ENCODE results near the gene ASIC1. TPM values are rescaled to one million over a fixed set of nuclear protein-coding genes. Genes with fewer than 3 reads are reported as not detected.

Gene ASIC1
- total and polyA plus RNA-seq, 2 of the 4 experiments (the other 2 are of a cell fraction) = 1.6 to 9.9 TPM

DNA sequence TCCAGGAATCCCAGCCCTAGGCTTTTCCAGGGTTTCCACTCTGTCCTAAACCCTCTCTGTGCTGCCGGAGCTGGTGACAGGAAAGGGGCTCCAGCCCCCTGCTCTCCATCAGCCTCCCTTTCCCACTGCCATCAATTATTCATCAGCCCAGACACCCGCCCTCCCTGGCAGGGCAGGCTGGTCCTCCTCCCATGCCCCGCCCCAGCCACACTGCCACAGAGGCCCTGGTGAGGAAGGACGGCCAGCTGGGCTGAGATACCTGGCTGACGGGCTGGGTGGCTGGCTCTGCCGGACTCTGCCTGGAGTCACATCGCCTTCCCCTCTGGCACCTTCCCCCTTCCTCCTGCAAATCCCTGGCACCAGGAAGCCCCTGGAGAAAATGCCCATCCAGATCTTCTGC, 15.8 kb downstream of the ASIC1 start:
- H2BK5ac ChIP-seq (ENCODE audit: low read depth, low read length, poor library complexity, severe bottlenecking) = no peak overlapping the region
- DNase-seq = no peak
- H2BK20ac ChIP-seq (ENCODE audit: low read depth, low read length) = no peak overlapping the region
- H3K27me3 ChIP-seq (ENCODE audit: control insufficient read depth, insufficient read depth, low read length) = no peaks in the 10 kb centered on the region
- H2BK120ac ChIP-seq (ENCODE audit: low read depth, low read length) = no peak overlapping the region
- no CpG with 5 or more reads among the region's 7 CpGs for WGBS, 2 experiments (ENCODE audit: extremely low coverage in 2 of 2, insufficient read length in 1 of 2)
- ChIA-PET POLR2A (ENCODE audit: unreplicated experiment) (no interaction called here), CTCF (no interaction called here)
- no peak overlapping the region for H2AK5ac ChIP-seq (ENCODE audit: low read depth, low read length)
- in situ Hi-C loops (cut with MboI; ENCODE audit: low sequenced_read_pairs) (no loop called here), intact Hi-C loops (cut with micrococcal nuclease) (no loop called here), dilution Hi-C loops (cut with HindIII; ENCODE audit: low sequenced_read_pairs, unreplicated experiment) (no loop called here)
- H3K4me1 ChIP-seq (ENCODE audit: control insufficient read depth, insufficient read depth, low read length) = peaks cover 3% of the 10 kb centered on the region; the same call in 1 of the 2 replicates
- H4K20me1 ChIP-seq (ENCODE audit: insufficient read depth, low read length) = no peaks in the 10 kb centered on the region; the same call in 1 of the 2 replicates
- no peak overlapping the region for H2AK9ac ChIP-seq (replicated peaks; ENCODE audit: low read depth, low read length, poor library complexity)
- no peak overlapping the region for H3K4me3 ChIP-seq (ENCODE audit: insufficient read depth, low read depth, low read length)
- BruUV-seq (replicated peaks) = no TSS peak
- no peak overlapping the region for H4K91ac ChIP-seq (ENCODE audit: insufficient read depth, low read depth, low read length)
- no peak overlapping the region for H2AFZ ChIP-seq (replicated peaks; ENCODE audit: low read length, poor library complexity)
- no peak overlapping the region for H3K18ac ChIP-seq (ENCODE audit: low read depth, low read length)
- no peak overlapping the region for H3K27ac ChIP-seq (ENCODE audit: insufficient read depth, low read length)
- no peaks in the 10 kb centered on the region for H3K9me3 ChIP-seq (ENCODE audit: control insufficient read depth, insufficient read depth, low read length)
- H3K9me1 ChIP-seq (ENCODE audit: insufficient read depth, low read length) = no peaks in the 10 kb centered on the region
- H3K9ac ChIP-seq (ENCODE audit: low read depth, low read length) = no peak overlapping the region
- H4K5ac ChIP-seq (ENCODE audit: low read depth, low read length) = no peak overlapping the region
- no peak overlapping the region for H3K14ac ChIP-seq (replicated peaks; ENCODE audit: low read depth, low read length)
- no peak overlapping the region for H4K8ac ChIP-seq (ENCODE audit: low read depth in 2 of 2, low read length in 2 of 2)
- H3K36me3 ChIP-seq (ENCODE audit: control insufficient read depth, insufficient read depth, low read length) = no peaks in the 10 kb centered on the region
- H3K23ac ChIP-seq (ENCODE audit: low read depth, low read length) = no peak overlapping the region
- H3K56ac ChIP-seq (ENCODE audit: extremely low read depth, insufficient read depth, low read length) = no peak overlapping the region
- no peaks in the 10 kb centered on the region for H3K79me1 ChIP-seq (ENCODE audit: low read depth in 1 of 2, low read length in 2 of 2)
- H2BK15ac ChIP-seq (ENCODE audit: low read depth, low read length) = no peak overlapping the region
- no peak overlapping the region for H3K4ac ChIP-seq (ENCODE audit: low read depth, low read length)
- TF ChIP-seq CEBPB (IDR thresholded peaks at IDR 0.05; ENCODE audit: low read depth, low read length) (no peak), FOS (IDR thresholded peaks at IDR 0.05; ENCODE audit: low read depth, low read length) (no peak), MXI1 (IDR thresholded peaks at IDR 0.05; ENCODE audit: borderline replicate concordance, low read depth, low read length) (no peak), RAD21 (IDR thresholded peaks at IDR 0.05; ENCODE audit: low read length) (no peak), RCOR1 (IDR thresholded peaks at IDR 0.05; ENCODE audit: insufficient replicate concordance, low read length) (no peak), MAFK (IDR thresholded peaks at IDR 0.05; ENCODE audit: low read depth, low read length) (no peak), RFX5 (IDR thresholded peaks at IDR 0.05; ENCODE audit: low read depth, low read length) (no peak), POLR2A (IDR thresholded peaks at IDR 0.05; ENCODE audit: low read depth, low read length) (no peak), NFE2L2 (IDR thresholded peaks at IDR 0.05; ENCODE audit: low read depth, low read length) (no peak), BHLHE40 (IDR thresholded peaks at IDR 0.05; ENCODE audit: low read depth, low read length) (no peak), CHD1 (IDR thresholded peaks at IDR 0.05; ENCODE audit: low read depth, low read length) (no peak), MAZ (IDR thresholded peaks at IDR 0.05; ENCODE audit: borderline replicate concordance, low read depth, low read length) (no peak), SMC3 (IDR thresholded peaks at IDR 0.05; ENCODE audit: low read depth, low read length) (no peak)
- TF ChIP-seq, protein P1, sequence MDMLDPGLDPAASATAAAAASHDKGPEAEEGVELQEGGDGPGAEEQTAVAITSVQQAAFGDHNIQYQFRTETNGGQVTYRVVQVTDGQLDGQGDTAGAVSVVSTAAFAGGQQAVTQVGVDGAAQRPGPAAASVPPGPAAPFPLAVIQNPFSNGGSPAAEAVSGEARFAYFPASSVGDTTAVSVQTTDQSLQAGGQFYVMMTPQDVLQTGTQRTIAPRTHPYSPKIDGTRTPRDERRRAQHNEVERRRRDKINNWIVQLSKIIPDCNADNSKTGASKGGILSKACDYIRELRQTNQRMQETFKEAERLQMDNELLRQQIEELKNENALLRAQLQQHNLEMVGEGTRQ (IDR thresholded peaks at IDR 0.05; ENCODE audit: low read depth, low read length) = no peak
- TF ChIP-seq, protein P2, sequence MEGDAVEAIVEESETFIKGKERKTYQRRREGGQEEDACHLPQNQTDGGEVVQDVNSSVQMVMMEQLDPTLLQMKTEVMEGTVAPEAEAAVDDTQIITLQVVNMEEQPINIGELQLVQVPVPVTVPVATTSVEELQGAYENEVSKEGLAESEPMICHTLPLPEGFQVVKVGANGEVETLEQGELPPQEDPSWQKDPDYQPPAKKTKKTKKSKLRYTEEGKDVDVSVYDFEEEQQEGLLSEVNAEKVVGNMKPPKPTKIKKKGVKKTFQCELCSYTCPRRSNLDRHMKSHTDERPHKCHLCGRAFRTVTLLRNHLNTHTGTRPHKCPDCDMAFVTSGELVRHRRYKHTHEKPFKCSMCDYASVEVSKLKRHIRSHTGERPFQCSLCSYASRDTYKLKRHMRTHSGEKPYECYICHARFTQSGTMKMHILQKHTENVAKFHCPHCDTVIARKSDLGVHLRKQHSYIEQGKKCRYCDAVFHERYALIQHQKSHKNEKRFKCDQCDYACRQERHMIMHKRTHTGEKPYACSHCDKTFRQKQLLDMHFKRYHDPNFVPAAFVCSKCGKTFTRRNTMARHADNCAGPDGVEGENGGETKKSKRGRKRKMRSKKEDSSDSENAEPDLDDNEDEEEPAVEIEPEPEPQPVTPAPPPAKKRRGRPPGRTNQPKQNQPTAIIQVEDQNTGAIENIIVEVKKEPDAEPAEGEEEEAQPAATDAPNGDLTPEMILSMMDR (conservative IDR thresholded peaks at IDR 0.05; ENCODE audit: low read depth, low read length) = no peak
- TF ChIP-seq, protein P3, sequence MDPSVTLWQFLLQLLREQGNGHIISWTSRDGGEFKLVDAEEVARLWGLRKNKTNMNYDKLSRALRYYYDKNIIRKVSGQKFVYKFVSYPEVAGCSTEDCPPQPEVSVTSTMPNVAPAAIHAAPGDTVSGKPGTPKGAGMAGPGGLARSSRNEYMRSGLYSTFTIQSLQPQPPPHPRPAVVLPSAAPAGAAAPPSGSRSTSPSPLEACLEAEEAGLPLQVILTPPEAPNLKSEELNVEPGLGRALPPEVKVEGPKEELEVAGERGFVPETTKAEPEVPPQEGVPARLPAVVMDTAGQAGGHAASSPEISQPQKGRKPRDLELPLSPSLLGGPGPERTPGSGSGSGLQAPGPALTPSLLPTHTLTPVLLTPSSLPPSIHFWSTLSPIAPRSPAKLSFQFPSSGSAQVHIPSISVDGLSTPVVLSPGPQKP (IDR thresholded peaks at IDR 0.05; ENCODE audit: borderline replicate concordance, low read depth, low read length) = no peak
- no peak overlapping the region for H3K4me2 ChIP-seq (ENCODE audit: low read depth, low read length)
- no peak for ATAC-seq (ENCODE audit: low read depth)

Measured in IMR-90 (cell line).